ENCODE data around the gene FAM9C.

The FAM9C gene

DNA sequence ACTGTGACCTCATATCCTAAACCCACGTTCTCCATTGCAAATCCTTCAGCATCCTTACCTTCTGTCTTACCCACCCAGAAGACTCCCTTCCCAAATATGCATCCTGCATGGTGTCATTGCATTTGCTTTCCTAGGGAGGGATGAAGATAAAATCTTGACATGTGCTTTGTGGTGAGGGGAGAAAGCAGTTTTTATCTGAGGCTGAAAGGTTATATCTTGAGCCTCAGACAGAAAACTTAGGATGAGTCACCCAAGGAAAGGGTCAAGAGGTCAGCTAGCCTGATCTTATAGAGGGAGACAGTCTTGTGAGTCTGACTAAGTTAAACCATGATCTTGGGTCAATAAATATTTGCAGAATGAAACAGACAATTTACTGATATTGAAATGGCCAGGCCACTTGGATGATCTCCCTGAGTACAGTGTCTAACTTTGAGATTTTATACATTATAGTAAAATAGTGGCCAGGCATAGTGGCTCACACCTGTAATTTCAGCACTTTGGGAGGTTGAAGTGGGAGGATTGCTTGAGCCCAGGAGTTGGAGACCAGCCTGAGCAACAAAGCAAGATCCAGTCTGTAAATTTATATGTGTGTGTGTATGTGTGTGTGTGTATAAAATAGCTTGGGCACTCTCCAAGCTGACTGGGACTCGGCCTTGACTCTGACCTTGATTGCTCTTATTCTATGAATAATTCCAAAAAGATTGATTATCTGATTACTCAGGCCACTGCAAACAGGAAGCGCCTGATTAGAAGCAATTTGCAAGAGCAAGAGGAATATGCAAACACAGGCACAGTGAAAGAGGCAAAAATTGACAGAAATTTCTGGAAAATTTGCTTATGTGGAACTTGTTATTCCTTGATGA lies 15.4 kb upstream of the FAM9C start:
- peak; percentile 75 for ATAC-seq

DNA sequence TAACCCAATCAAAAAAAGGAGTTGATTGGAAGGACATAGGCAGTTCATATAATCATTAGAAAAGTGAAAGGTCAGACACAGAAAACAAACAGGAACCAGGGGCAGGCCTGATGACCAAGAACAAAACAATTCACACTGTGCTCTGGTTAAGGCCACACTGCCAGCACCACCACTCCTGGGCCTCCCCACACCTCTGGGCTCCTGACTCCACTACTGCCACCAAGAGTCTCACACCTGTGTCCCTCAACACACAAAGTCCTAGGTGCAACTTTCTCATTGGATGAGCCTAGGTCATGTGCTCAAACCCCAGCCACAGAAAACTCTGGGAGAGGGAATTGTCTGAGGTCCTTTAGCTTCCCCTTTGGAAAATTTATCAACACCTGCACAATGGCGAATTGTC lies 11.1 kb upstream of the FAM9C start:
- no peak for ATAC-seq
- no peak for TF ChIP-seq CSDC2 (CRISPR knock-in tag; IDR thresholded peaks at IDR 0.05)
- no peak for TF ChIP-seq ARNTL (CRISPR knock-in tag; IDR thresholded peaks at IDR 0.05; ENCODE audit: borderline replicate concordance, low read depth)
- no peak for TF ChIP-seq ISL1 (CRISPR knock-in tag; IDR thresholded peaks at IDR 0.05)
- TF ChIP-seq TCF4 (CRISPR knock-in tag; IDR thresholded peaks at IDR 0.05; ENCODE audit: borderline replicate concordance) = no peak
- no peak for TF ChIP-seq OSR1 (CRISPR knock-in tag; IDR thresholded peaks at IDR 0.05)
- TF ChIP-seq, protein P1, sequence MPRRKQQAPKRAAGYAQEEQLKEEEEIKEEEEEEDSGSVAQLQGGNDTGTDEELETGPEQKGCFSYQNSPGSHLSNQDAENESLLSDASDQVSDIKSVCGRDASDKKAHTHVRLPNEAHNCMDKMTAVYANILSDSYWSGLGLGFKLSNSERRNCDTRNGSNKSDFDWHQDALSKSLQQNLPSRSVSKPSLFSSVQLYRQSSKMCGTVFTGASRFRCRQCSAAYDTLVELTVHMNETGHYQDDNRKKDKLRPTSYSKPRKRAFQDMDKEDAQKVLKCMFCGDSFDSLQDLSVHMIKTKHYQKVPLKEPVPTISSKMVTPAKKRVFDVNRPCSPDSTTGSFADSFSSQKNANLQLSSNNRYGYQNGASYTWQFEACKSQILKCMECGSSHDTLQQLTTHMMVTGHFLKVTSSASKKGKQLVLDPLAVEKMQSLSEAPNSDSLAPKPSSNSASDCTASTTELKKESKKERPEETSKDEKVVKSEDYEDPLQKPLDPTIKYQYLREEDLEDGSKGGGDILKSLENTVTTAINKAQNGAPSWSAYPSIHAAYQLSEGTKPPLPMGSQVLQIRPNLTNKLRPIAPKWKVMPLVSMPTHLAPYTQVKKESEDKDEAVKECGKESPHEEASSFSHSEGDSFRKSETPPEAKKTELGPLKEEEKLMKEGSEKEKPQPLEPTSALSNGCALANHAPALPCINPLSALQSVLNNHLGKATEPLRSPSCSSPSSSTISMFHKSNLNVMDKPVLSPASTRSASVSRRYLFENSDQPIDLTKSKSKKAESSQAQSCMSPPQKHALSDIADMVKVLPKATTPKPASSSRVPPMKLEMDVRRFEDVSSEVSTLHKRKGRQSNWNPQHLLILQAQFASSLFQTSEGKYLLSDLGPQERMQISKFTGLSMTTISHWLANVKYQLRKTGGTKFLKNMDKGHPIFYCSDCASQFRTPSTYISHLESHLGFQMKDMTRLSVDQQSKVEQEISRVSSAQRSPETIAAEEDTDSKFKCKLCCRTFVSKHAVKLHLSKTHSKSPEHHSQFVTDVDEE (CRISPR knock-in tag; IDR thresholded peaks at IDR 0.05) = no peak

More for the DNA sequence above, 15.4 kb upstream of the FAM9C start:
- TF ChIP-seq, protein P2, sequence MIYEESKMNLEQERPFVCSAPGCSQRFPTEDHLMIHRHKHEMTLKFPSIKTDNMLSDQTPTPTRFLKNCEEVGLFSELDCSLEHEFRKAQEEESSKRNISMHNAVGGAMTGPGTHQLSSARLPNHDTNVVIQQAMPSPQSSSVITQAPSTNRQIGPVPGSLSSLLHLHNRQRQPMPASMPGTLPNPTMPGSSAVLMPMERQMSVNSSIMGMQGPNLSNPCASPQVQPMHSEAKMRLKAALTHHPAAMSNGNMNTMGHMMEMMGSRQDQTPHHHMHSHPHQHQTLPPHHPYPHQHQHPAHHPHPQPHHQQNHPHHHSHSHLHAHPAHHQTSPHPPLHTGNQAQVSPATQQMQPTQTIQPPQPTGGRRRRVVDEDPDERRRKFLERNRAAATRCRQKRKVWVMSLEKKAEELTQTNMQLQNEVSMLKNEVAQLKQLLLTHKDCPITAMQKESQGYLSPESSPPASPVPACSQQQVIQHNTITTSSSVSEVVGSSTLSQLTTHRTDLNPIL (CRISPR knock-in tag; IDR thresholded peaks at IDR 0.05; ENCODE audit: low read depth) = no peak
- no peak for TF ChIP-seq ISL1 (CRISPR knock-in tag; IDR thresholded peaks at IDR 0.05)
- TF ChIP-seq SNAI2 (CRISPR knock-in tag; IDR thresholded peaks at IDR 0.05) = no peak

DNA sequence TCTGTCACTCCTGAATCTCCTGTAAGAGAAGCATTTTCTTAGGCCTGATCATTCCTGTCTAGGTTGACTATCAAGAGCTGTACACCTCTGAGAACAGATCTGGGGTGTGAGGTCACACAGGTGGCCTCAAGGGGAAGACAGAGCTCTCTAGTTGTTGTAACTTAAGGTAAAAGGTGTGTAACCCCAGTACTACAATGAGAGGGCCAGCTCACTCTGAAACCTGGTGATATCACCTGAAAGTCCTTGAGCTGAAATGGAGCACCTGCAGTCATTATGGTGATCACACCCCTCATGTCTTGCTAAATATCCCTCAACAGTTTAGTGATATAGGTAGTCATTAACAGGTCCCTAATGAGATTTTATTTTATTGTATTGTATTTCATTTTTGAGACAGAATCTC lies 8.8 kb upstream of the FAM9C start:
- TF ChIP-seq PPARA (CRISPR knock-in tag; IDR thresholded peaks at IDR 0.05; ENCODE audit: borderline replicate concordance) (no peak), ZNF8 (CRISPR knock-in tag; IDR thresholded peaks at IDR 0.05) (no peak), BACH2 (CRISPR knock-in tag; IDR thresholded peaks at IDR 0.05; ENCODE audit: borderline replicate concordance) (no peak)
- no peak for ATAC-seq

DNA sequence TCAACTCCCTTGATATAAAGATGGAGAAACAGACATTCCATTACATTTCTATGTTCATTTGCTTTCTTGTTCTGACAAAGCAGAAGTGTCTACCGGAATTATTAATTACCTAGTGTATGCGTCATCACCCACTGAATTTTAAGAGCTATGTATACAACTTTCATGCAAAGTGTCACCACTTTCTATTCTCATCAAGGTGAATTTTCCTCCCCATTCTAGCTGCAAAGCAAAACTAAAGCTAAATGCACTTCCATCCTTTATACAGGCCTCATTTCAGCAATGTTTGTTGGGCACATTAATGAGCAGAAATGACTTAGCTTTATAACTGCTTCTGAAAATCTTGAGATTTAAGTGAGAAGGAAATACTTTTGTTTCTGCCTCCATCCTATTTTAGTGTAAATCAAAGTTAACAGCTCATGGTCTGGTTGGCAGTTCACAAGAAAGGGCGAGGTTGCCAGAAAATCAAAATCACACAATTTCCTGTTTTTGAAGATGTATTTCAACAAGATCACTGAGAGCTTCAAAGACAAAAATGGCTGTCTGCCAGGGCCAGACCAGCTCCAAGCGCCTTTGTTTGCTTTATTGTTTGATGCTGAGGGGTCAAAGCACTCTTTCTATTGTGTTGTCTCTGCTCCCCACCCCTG lies 7.2 kb upstream of the FAM9C start:
- TF ChIP-seq SNAI2 (CRISPR knock-in tag; IDR thresholded peaks at IDR 0.05) (no peak), ZNF8 (CRISPR knock-in tag; IDR thresholded peaks at IDR 0.05) (no peak), GLIS3 (CRISPR knock-in tag; IDR thresholded peaks at IDR 0.05) (no peak), TOX (CRISPR knock-in tag; IDR thresholded peaks at IDR 0.05; ENCODE audit: borderline replicate concordance) (no peak), ZFP3 (CRISPR knock-in tag; IDR thresholded peaks at IDR 0.05) (no peak), BACH2 (CRISPR knock-in tag; IDR thresholded peaks at IDR 0.05; ENCODE audit: borderline replicate concordance) (no peak), ZNF565 (CRISPR knock-in tag; conservative IDR thresholded peaks at IDR 0.05; ENCODE audit: low read depth) (no peak), ZNF70 (CRISPR knock-in tag; IDR thresholded peaks at IDR 0.05) (no peak), ZC3H10 (CRISPR knock-in tag; IDR thresholded peaks at IDR 0.05) (no peak), TCF4 (CRISPR knock-in tag; IDR thresholded peaks at IDR 0.05; ENCODE audit: borderline replicate concordance) (no peak)
- TF ChIP-seq, protein P3, sequence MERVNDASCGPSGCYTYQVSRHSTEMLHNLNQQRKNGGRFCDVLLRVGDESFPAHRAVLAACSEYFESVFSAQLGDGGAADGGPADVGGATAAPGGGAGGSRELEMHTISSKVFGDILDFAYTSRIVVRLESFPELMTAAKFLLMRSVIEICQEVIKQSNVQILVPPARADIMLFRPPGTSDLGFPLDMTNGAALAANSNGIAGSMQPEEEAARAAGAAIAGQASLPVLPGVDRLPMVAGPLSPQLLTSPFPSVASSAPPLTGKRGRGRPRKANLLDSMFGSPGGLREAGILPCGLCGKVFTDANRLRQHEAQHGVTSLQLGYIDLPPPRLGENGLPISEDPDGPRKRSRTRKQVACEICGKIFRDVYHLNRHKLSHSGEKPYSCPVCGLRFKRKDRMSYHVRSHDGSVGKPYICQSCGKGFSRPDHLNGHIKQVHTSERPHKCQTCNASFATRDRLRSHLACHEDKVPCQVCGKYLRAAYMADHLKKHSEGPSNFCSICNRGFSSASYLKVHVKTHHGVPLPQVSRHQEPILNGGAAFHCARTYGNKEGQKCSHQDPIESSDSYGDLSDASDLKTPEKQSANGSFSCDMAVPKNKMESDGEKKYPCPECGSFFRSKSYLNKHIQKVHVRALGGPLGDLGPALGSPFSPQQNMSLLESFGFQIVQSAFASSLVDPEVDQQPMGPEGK (CRISPR knock-in tag; IDR thresholded peaks at IDR 0.05; ENCODE audit: borderline replicate concordance) = no peak
- TF ChIP-seq, protein P2 (CRISPR knock-in tag; IDR thresholded peaks at IDR 0.05; ENCODE audit: low read depth) = no peak
- TF ChIP-seq, protein P1 (CRISPR knock-in tag; IDR thresholded peaks at IDR 0.05) = no peak
- TF ChIP-seq, protein P4, sequence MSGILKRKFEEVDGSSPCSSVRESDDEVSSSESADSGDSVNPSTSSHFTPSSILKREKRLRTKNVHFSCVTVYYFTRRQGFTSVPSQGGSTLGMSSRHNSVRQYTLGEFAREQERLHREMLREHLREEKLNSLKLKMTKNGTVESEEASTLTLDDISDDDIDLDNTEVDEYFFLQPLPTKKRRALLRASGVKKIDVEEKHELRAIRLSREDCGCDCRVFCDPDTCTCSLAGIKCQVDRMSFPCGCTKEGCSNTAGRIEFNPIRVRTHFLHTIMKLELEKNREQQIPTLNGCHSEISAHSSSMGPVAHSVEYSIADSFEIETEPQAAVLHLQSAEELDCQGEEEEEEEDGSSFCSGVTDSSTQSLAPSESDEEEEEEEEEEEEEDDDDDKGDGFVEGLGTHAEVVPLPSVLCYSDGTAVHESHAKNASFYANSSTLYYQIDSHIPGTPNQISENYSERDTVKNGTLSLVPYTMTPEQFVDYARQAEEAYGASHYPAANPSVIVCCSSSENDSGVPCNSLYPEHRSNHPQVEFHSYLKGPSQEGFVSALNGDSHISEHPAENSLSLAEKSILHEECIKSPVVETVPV (CRISPR knock-in tag; IDR thresholded peaks at IDR 0.05) = no peak
- ATAC-seq = no peak
